ENCODE data around the gene RNF43. TPM values are rescaled to one million over a fixed set of nuclear protein-coding genes. Genes with fewer than 3 reads are reported as not detected.

RNF43 gene
- total RNA-seq, 1 donor from 2014 or later = not detected

DNA sequence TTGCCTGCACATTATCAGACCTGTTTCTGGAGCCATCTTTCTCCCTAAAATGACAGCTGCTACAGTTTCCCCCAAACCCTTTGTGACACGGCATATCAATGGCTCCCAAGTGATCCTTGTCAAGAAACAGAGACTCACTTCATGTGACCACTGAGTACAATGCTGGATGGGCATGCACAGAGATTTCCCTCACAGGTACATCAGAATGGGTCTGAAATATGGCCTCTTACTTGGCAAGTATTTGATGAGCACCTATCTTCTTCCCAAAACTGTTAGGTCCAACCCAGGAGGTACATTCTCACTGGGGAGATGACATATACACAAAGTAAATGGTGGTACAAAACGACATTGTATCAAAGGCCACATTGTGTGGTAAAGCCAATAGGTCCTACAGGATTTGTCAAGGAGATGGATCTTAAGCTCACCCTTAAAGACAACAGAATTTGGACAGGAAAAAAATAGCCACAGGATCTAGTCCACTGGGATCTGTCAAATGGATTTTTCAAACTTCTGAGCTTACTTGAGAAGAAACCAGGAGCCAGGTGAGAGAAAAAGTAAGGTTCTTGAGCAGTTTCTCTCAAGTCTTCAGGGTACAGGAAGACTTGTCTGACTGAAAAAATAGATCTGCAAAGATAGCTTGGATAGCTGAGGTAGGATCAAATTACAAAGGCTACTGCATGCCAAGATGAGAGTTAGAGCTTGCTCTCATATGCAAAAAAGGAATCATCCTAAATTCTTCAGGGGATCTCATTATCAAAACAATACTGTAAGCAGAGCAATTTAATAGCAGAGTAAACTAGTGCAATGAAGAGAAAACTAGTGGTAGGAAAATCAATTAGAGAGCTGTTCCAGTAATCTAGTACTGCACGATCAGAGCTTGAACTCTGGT lies 28.8 kb downstream of the RNF43 start:
- H3K27ac Mint-ChIP-seq (ENCODE audit: unreplicated experiment) = no peak overlapping the region
- TF ChIP-seq, protein P1, sequence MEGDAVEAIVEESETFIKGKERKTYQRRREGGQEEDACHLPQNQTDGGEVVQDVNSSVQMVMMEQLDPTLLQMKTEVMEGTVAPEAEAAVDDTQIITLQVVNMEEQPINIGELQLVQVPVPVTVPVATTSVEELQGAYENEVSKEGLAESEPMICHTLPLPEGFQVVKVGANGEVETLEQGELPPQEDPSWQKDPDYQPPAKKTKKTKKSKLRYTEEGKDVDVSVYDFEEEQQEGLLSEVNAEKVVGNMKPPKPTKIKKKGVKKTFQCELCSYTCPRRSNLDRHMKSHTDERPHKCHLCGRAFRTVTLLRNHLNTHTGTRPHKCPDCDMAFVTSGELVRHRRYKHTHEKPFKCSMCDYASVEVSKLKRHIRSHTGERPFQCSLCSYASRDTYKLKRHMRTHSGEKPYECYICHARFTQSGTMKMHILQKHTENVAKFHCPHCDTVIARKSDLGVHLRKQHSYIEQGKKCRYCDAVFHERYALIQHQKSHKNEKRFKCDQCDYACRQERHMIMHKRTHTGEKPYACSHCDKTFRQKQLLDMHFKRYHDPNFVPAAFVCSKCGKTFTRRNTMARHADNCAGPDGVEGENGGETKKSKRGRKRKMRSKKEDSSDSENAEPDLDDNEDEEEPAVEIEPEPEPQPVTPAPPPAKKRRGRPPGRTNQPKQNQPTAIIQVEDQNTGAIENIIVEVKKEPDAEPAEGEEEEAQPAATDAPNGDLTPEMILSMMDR (IDR thresholded peaks at IDR 0.05; ENCODE audit: partially characterized antibody, unreplicated experiment) = no peak
- H3K9me3 Mint-ChIP-seq (ENCODE audit: unreplicated experiment) = no peaks in the 10 kb centered on the region
- H3K27me3 Mint-ChIP-seq (ENCODE audit: unreplicated experiment) = no peaks in the 10 kb centered on the region
- no peak overlapping the region for H3K4me3 Mint-ChIP-seq (ENCODE audit: unreplicated experiment)
- H3K4me1 Mint-ChIP-seq (ENCODE audit: low read depth, unreplicated experiment) = no peaks in the 10 kb centered on the region
- DNase-seq = no peak
- no peaks in the 10 kb centered on the region for H3K36me3 Mint-ChIP-seq (ENCODE audit: unreplicated experiment)

DNA sequence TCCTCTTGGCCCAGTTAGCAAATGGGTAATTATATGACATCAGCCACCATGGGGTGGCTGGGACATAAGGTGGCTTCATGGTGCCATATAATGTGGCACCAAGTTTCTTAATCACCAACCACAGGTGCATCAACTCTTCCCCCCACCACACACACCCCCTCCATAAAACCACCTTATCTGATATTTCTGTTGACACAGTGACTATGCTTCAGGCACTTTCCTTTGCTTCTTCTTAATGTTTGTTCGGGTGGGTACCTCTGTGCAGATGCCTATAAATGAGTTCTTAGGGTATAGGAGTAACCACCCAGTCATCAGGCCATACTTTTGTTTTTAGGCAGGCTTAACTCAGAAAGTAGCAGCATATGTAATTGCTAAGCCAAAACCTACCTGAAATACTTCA lies 29.5 kb downstream of the RNF43 start:
- Mint-ChIP-seq H3K4me1 (ENCODE audit: low read depth, unreplicated experiment) (no peaks in the 10 kb centered on the region), H3K27me3 (ENCODE audit: unreplicated experiment) (no peaks in the 10 kb centered on the region), H3K36me3 (ENCODE audit: unreplicated experiment) (no peaks in the 10 kb centered on the region), H3K9me3 (ENCODE audit: unreplicated experiment) (no peaks in the 10 kb centered on the region), H3K27ac (ENCODE audit: unreplicated experiment) (no peak overlapping the region), H3K4me3 (ENCODE audit: unreplicated experiment) (no peak overlapping the region)
- TF ChIP-seq, protein P1 (IDR thresholded peaks at IDR 0.05; ENCODE audit: partially characterized antibody, unreplicated experiment) = no peak
- DNase-seq = no peak

DNA sequence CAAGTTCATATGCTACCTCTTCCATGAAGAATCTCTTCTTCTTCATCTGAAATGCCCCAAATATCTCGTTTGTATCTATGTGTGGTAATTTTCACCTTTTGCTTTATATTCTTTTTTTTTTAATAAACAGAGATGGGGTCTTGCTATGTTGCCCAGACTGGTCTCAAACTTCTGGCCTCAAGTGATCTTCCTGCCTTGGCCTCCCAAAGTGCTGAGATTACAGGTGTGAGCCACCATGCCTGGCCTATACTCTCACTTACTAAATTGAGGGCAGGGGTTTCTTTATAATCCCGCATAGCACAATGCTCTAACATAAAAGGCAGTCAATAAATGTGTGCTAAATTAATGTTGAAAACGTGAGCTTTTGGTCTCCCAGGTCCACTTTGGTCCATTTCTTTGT lies 30.6 kb downstream of the RNF43 start:
- TF ChIP-seq, protein P1 (IDR thresholded peaks at IDR 0.05; ENCODE audit: partially characterized antibody, unreplicated experiment) = no peak
- H3K4me1 Mint-ChIP-seq (ENCODE audit: low read depth, unreplicated experiment) = no peaks in the 10 kb centered on the region
- H3K36me3 Mint-ChIP-seq (ENCODE audit: unreplicated experiment) = no peaks in the 10 kb centered on the region
- no peaks in the 10 kb centered on the region for H3K9me3 Mint-ChIP-seq (ENCODE audit: unreplicated experiment)
- no peak overlapping the region for H3K27ac Mint-ChIP-seq (ENCODE audit: unreplicated experiment)
- DNase-seq = no peak
- H3K27me3 Mint-ChIP-seq (ENCODE audit: unreplicated experiment) = no peaks in the 10 kb centered on the region
- no peak overlapping the region for H3K4me3 Mint-ChIP-seq (ENCODE audit: unreplicated experiment)

DNA sequence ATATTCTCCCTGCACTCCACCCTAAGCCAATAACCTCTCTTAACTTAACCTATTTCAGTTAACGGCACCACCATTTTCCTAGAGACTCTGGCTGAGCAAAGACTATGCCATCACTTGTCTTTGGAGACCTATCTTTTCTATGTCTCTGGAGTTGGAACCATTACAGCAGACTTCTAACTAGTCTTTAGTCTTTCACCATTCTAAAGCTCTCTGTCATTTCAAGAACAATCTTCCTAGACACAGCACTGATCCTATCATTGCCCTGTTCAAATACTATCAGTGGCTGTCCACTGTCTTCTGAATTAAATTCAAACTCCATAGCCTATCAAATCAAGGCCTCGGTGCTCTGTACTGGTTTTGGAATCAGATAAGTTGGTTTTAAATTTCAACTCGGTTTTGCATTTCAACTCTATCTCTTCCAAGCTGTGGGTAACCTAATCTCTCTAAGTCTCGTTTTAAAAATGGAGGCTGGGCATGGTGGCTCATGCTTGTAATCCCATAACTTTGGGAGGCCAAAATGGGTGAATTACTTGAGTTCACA lies 31.9 kb downstream of the RNF43 start:
- Mint-ChIP-seq H3K27me3 (ENCODE audit: unreplicated experiment) (no peaks in the 10 kb centered on the region), H3K36me3 (ENCODE audit: unreplicated experiment) (no peaks in the 10 kb centered on the region), H3K27ac (ENCODE audit: unreplicated experiment) (no peak overlapping the region), H3K4me1 (ENCODE audit: low read depth, unreplicated experiment) (peaks cover 5% of the 10 kb centered on the region), H3K9me3 (ENCODE audit: unreplicated experiment) (no peaks in the 10 kb centered on the region), H3K4me3 (ENCODE audit: unreplicated experiment) (no peak overlapping the region)
- TF ChIP-seq, protein P1 (IDR thresholded peaks at IDR 0.05; ENCODE audit: partially characterized antibody, unreplicated experiment) = no peak
- DNase-seq = no peak

DNA sequence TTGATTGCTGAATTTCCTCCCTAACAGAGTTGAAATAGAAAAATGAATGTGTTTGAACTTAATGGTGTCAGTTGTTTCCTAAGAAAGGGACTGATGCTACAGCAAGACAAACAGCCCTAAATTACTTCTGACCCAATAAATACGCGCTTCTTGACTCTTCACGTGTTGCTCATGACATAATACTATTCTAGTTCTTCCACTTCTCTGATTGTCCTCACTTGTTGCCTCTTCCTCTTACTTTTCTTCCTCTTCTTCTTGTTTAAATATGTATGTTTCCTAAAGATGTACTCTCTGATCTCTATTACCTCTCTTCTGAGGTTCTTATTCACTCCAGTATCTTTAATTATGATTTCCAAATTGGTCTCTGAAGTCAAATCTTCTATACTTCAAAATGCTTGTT lies 32.4 kb downstream of the RNF43 start:
- Mint-ChIP-seq H3K27me3 (ENCODE audit: unreplicated experiment) (no peaks in the 10 kb centered on the region), H3K27ac (ENCODE audit: unreplicated experiment) (no peak overlapping the region), H3K36me3 (ENCODE audit: unreplicated experiment) (no peaks in the 10 kb centered on the region), H3K9me3 (ENCODE audit: unreplicated experiment) (no peaks in the 10 kb centered on the region), H3K4me3 (ENCODE audit: unreplicated experiment) (no peak overlapping the region), H3K4me1 (ENCODE audit: low read depth, unreplicated experiment) (peaks cover 5% of the 10 kb centered on the region)
- TF ChIP-seq, protein P1 (IDR thresholded peaks at IDR 0.05; ENCODE audit: partially characterized antibody, unreplicated experiment) = no peak
- no peak for DNase-seq
